DOHH2 (cell line): ENCODE results near the gene TBXA2R.

Experiments
- H3F3A ChIP-seq: fragments of 200-600 bp; sonication (generic), shearing (Covaris generic); 2 replicates; pipeline ENCODE4 v1.6.0; 2016; ENCODE audit warnings: antibody characterized with exemption, mild to moderate bottlenecking; ENCODE audit not compliant: control insufficient read depth, insufficient read depth
- H3K27ac ChIP-seq: fragments of 200-600 bp; sonication (generic); 2 replicates; pipeline ENCODE4 v1.5.1; 2014; ENCODE audit warnings: low read depth, mild to moderate bottlenecking, low read length, moderate library complexity
- H3K27me3 ChIP-seq: fragments of 200-600 bp; sonication (generic); 2 replicates; pipeline ENCODE4 v1.6.1; 2014; ENCODE audit warnings: mild to moderate bottlenecking, low read length, mixed read lengths; ENCODE audit not compliant: control insufficient read depth
- H3K36me3 ChIP-seq: fragments of 200-600 bp; sonication (generic); 2 replicates; pipeline ENCODE4 v1.6.1; 2014; ENCODE audit warnings: mild to moderate bottlenecking, low read length, moderate library complexity, mixed read lengths; ENCODE audit not compliant: control insufficient read depth
- H3K4me1 ChIP-seq: fragments of 200-600 bp; sonication (generic); 2 replicates; pipeline ENCODE4 v1.6.1; 2014; ENCODE audit warnings: mild to moderate bottlenecking, low read length, mixed read lengths; ENCODE audit not compliant: control insufficient read depth
- H3K4me2 ChIP-seq: fragments of 200-600 bp; sonication (generic); 2 replicates; pipeline ENCODE4 v1.6.0; 2014; ENCODE audit warnings: mild to moderate bottlenecking, low read length, moderate library complexity
- H3K4me3 ChIP-seq: fragments of 200-600 bp; sonication (generic); 2 replicates; pipeline ENCODE4 v1.5.1; 2014; ENCODE audit warnings: mild to moderate bottlenecking, low read length, mixed read lengths
- H3K79me2 ChIP-seq: fragments of 200-600 bp; sonication (generic); 2 replicates; pipeline ENCODE4 v1.6.1; 2014; ENCODE audit warnings: mild to moderate bottlenecking, low read length, mixed read lengths; ENCODE audit not compliant: control insufficient read depth
- H3K9me2 ChIP-seq: fragments of 200-600 bp; sonication (generic); replicated peaks from 2 replicates; pipeline ENCODE4 v1.6.1; 2014; ENCODE audit warnings: mild to moderate bottlenecking, low read length, mixed read lengths; ENCODE audit not compliant: control insufficient read depth
- H3K9me3 ChIP-seq: fragments of 200-600 bp; sonication (generic); 2 replicates; pipeline ENCODE4 v1.6.1; 2014; ENCODE audit warnings: antibody characterized with exemption, low read length, mixed read lengths; ENCODE audit not compliant: control insufficient read depth, insufficient read depth
- H4K20me1 ChIP-seq: fragments of 200-600 bp; sonication (generic); 2 replicates; pipeline ENCODE4 v1.6.0; 2014; ENCODE audit warnings: low read depth, mild to moderate bottlenecking, antibody characterized with exemption, low read length, moderate library complexity; ENCODE audit not compliant: control insufficient read depth, insufficient read depth
- CTCF ChIP-seq: fragments of 200-600 bp; sonication (generic); IDR thresholded peaks from one replicate; pipeline ENCODE4 v1.5.1; 2014; ENCODE audit warnings: antibody characterized with exemption, mild to moderate bottlenecking, low read depth, low read length; ENCODE audit not compliant: poor library complexity, severe bottlenecking
- EZH2phosphoT487 ChIP-seq: fragments of 200-600 bp; sonication (generic); IDR thresholded peaks from 2 replicates; pipeline ENCODE4 v1.6.1; 2017; ENCODE audit warnings: borderline replicate concordance, mild to moderate bottlenecking, antibody characterized with exemption, low read length, moderate library complexity, mixed read lengths

TBXA2R gene

GRCh38 chr19:3618811-3619630, 12.3 kb upstream of the TBXA2R start:
- peak; percentile 37 for TF ChIP-seq CTCF
- TF ChIP-seq EZH2phosphoT487 = no peak
- Histone ChIP-seq H3K4me2 (no peak overlapping the region), H3K4me1 (peaks cover 16% of the 10 kb centered on the region), H3K9me2 (no peaks in the 10 kb centered on the region), H3K27me3 (no peaks in the 10 kb centered on the region), H3F3A (no peaks in the 10 kb centered on the region), H3K79me2 (peaks cover 1% of the 10 kb centered on the region), H3K4me3 (no peak overlapping the region), H3K36me3 (peaks cover 20% of the 10 kb centered on the region), H3K9me3 (no peaks in the 10 kb centered on the region), H4K20me1 (no peaks in the 10 kb centered on the region), H3K27ac (no peak overlapping the region)

GRCh38 chr19:3618144-3618810, 11.6 kb upstream of the TBXA2R start:
- H3K4me3 ChIP-seq = no peak overlapping the region
- TF ChIP-seq EZH2phosphoT487 (no peak), CTCF (peak; percentile 94)
- H3K4me1 ChIP-seq = peaks cover 16% of the 10 kb centered on the region
- no peaks in the 10 kb centered on the region for H3K27me3 ChIP-seq
- H3K9me3 ChIP-seq = no peaks in the 10 kb centered on the region
- H3K9me2 ChIP-seq = no peaks in the 10 kb centered on the region
- peaks cover 20% of the 10 kb centered on the region for H3K36me3 ChIP-seq
- H3K4me2 ChIP-seq = no peak overlapping the region
- H3F3A ChIP-seq = no peaks in the 10 kb centered on the region
- no peaks in the 10 kb centered on the region for H4K20me1 ChIP-seq
- H3K27ac ChIP-seq = no peak overlapping the region
- H3K79me2 ChIP-seq = no peaks in the 10 kb centered on the region

GRCh38 chr19:3617463-3617862, 10.8 kb upstream of the TBXA2R start:
- TF ChIP-seq CTCF (no peak), EZH2phosphoT487 (no peak)

More at GRCh38 chr19:3617463-3617862, 10.8 kb upstream of the TBXA2R start:
- H3K79me2 ChIP-seq = no peaks in the 10 kb centered on the region
- H3K9me2 ChIP-seq = no peaks in the 10 kb centered on the region
- H3F3A ChIP-seq = no peaks in the 10 kb centered on the region
- peaks cover 16% of the 10 kb centered on the region for H3K4me1 ChIP-seq
- no peak overlapping the region for H3K27ac ChIP-seq
- H4K20me1 ChIP-seq = no peaks in the 10 kb centered on the region
- H3K36me3 ChIP-seq = peaks cover 16% of the 10 kb centered on the region
- H3K9me3 ChIP-seq = no peaks in the 10 kb centered on the region
- H3K4me3 ChIP-seq = no peak overlapping the region
- no peak overlapping the region for H3K4me2 ChIP-seq
- no peaks in the 10 kb centered on the region for H3K27me3 ChIP-seq
